Body of pancreas (tissue), 4 donors: Measurements from ENCODE around the gene PABPN1L.

Experiments used
- CTCF ChIP-seq, 7 experiments: fragments of 450-650 bp in 4 of 7; fragments of 200-600 bp in 3 of 7; sonication (generic) in 3 of 7; IDR thresholded peaks; one replicate each; pipeline ENCODE4 v1.5.1; 2016 to 2019; ENCODE audit warnings: antibody characterized with exemption in 7 of 7
- POLR2A ChIP-seq, 3 donors: fragments of 450-650 bp; IDR thresholded peaks; one replicate each; pipeline ENCODE4 v1.6.1; 2016; ENCODE audit warnings: antibody characterized with exemption in 3 of 3, mild to moderate bottlenecking in 2 of 3

- TF ChIP-seq CTCF (IDR thresholded peaks at IDR 0.05), result no peak
- TF ChIP-seq POLR2A (IDR thresholded peaks at IDR 0.05), result no peak
Measured at GRCh38 chr16:88839026-88839529, 27.4 kb downstream of the PABPN1L start.
